ENCODE measurements around the gene EOGT.

Gene EOGT

DNA sequence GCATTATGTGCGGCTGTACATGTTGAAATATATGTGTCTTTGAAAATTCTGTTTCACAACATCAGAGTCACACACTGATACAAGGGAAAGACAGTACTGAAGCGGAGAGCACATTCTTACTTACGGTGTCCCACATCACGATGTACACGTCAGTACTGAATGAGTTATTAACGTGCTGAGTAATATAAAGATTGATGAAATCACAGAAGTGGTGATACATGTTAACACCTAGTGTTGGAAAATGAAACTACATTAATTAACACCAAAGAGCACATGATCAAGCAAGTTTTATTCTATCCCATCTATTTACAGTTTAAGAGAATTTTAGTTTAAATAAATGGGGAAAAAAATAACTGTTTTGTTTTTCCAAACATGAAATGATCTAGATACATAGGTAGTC, 15.6 kb downstream of the EOGT start:
- Mint-ChIP-seq H3K9me3 (no peaks in the 10 kb centered on the region), H3K27me3 (no peaks in the 10 kb centered on the region), H3K4me1 (ENCODE audit: low read depth) (peaks cover 17% of the 10 kb centered on the region), H3K36me3 (ENCODE audit: low read depth) (peaks cover 87% of the 10 kb centered on the region), H3K27ac (peak overlapping the region; percentile 83), H3K4me3 (no peak overlapping the region)
- DNase-seq = no peak

DNA sequence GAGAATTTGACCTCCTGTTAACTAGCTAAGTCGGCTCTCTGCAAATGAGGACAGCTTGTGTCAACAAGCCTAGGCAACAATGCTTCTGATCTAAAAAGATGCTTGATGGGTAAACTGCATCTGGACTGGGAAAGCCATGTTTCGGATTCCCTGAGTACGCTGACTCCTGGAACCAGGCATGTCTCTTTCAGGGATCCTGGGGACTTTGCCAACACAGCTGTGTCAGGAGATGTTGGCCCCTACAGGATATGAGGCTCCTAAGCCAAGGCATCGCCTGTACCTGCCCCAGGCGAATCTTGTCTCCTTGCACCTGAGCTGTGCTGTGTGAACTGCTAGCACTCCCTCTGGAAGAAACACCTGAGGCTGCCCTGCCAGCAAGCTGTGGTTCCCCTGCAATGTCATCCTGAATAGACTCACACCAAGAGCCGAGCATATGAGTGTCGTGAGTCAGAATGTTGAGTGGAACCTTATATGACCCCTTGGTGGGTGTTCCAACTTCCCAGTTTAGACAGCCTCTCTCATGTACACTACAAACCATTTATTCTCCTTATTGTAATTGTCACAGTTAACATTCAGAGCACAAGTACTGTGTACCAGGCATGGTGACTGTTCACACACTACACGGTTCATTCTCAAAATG, 17.0 kb downstream of the EOGT start:
- Mint-ChIP-seq H3K4me3 (no peak overlapping the region), H3K27me3 (no peaks in the 10 kb centered on the region), H3K9me3 (no peaks in the 10 kb centered on the region), H3K4me1 (ENCODE audit: low read depth) (peaks cover 17% of the 10 kb centered on the region), H3K27ac (no peak overlapping the region), H3K36me3 (ENCODE audit: low read depth) (peaks cover 90% of the 10 kb centered on the region)
- no peak for DNase-seq

DNA sequence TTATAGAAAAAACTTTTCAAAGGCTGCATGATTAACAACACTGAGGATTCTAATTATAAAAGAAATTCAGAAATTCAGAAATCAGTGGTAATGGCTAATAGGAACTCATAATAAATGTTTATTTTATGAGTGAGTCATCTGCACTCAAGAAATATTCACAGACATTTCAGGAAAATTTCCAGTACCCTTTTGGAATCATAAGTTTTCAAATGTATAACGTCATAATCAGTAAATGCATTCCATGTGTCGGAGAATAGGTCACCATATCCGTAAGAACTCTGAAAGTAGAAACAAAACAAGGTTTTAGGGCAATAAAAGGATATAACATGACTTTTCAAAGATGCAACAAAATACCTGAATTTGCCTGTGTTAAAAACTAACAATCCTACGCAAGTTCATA, 24.7 kb downstream of the EOGT start:
- no peak for DNase-seq
- Mint-ChIP-seq H3K36me3 (ENCODE audit: low read depth) (peaks cover 87% of the 10 kb centered on the region), H3K27me3 (no peaks in the 10 kb centered on the region)

DNA sequence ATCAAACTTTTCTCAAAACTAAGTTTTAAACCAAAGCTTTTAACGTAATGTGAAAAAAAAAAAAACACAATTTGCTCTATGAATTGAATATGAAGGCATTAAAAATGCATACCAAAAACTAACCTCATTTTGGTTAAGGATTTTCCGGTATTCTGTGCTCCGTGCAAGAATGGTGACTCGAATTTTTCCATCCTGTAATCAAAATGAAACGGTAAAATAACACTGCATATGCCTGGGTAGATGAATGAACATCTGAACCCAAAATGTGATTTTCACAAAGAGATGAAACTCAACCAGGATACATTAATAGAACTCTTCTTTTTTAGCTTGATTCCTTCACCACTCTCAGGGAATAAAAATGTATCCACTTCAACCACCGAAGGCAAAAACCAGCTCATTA, 26.2 kb downstream of the EOGT start:
- no peak for DNase-seq
- peaks cover 15% of the 10 kb centered on the region for H3K4me1 Mint-ChIP-seq (ENCODE audit: low read depth)
- H3K9me3 Mint-ChIP-seq = no peaks in the 10 kb centered on the region
- peaks cover 84% of the 10 kb centered on the region for H3K36me3 Mint-ChIP-seq (ENCODE audit: low read depth)
- peak overlapping the region; percentile 82 for H3K27ac Mint-ChIP-seq
- H3K27me3 Mint-ChIP-seq = no peaks in the 10 kb centered on the region
- no peak overlapping the region for H3K4me3 Mint-ChIP-seq

More for the DNA sequence above, 24.7 kb downstream of the EOGT start:
- no peak overlapping the region for H3K4me3 Mint-ChIP-seq
- H3K4me1 Mint-ChIP-seq (ENCODE audit: low read depth) = peaks cover 15% of the 10 kb centered on the region
- H3K27ac Mint-ChIP-seq = no peak overlapping the region
- H3K9me3 Mint-ChIP-seq = no peaks in the 10 kb centered on the region

DNA sequence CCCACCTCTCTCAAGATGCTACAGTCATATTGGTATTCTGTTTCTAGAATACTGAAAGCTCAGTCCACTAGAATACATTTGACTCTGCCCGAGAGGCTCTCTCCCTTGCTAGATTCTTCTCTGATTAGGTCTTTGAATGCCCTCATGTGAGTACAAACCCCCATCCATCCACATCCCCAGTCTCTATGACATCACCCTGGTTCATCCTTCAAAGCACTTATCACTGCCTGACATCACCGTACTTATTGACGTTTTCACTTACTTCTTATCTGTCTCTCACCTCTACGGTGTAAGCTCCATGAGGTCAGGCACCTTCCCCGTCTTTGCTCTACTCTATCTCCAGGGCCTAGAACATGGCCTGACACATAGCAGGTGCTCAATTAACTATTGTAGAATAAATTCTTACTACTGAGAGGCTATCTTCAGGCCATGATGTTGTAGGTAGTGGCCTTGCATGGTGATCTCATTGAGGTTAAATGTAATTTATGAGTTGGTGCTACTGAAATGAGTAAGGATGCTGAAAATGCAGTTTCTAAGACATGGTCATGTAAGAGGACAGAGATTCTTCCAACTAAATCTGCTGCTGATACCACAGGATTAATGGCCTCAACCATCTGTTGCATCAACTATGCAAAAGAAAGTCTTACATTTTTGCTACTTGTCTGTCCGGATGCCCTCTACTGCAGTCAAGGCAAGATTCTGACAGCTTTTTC, 26.8 kb downstream of the EOGT start:
- Mint-ChIP-seq H3K27ac (peak overlapping the region; percentile 82), H3K4me1 (ENCODE audit: low read depth) (peaks cover 15% of the 10 kb centered on the region), H3K36me3 (ENCODE audit: low read depth) (peaks cover 84% of the 10 kb centered on the region), H3K27me3 (no peaks in the 10 kb centered on the region), H3K9me3 (no peaks in the 10 kb centered on the region), H3K4me3 (no peak overlapping the region)
- no peak for DNase-seq

DNA sequence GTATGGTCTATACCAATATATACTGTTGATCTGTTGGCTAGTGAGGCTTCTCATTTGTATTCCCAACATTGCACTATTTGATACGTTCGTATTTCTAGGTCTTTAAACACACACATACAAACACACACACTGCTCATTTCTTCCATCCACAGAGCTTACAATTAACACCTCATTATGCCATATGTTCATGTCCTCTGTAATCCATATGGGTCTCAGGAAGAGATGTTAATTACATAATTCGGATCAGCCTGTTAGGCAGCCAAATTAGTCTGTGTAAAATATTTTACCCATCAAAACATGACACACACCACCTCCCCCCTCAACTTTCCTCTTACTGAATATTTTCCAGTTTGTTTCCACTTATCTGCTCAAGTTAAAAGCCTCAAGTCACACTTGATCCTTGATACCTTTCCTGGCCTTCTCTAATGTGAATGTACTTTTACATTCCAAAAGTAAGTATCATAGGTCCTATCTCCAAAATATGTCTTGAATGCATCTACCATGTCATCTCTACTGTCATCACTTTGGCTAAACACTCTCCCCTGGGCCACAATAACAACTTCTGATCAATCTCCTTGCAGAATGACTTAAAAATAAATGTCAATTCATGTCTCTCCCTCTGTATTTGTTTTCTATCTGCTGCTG, 28.2 kb downstream of the EOGT start:
- H3K27ac Mint-ChIP-seq = no peak overlapping the region
- no peak overlapping the region for H3K4me3 Mint-ChIP-seq
- peaks cover 15% of the 10 kb centered on the region for H3K4me1 Mint-ChIP-seq (ENCODE audit: low read depth)
- no peak for DNase-seq
- H3K36me3 Mint-ChIP-seq (ENCODE audit: low read depth) = peaks cover 89% of the 10 kb centered on the region
- no peaks in the 10 kb centered on the region for H3K27me3 Mint-ChIP-seq
- H3K9me3 Mint-ChIP-seq = no peaks in the 10 kb centered on the region

DNA sequence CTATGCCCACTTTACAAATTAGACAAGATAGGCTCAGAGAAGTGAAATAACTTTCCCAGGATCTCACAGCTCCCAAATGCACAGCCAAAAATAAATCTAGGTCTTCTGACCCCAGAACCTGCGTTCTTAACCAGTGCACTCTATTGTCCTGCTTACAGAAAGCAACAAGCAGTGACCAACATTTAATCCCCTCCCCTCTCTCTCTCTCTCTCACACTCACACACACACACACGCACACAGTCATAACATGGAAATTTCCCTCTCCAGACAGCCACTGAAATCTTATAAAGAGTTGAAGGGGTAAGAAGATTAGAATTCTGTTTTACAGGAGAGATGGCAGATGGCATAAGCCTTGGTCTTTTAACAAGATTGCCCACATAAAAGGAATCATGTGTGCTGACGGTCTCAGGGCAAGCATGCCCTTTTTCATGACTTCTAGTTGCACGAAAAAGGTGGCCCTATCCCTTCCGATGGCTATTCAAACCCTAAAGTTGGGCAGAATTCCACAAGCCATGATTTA, 29.4 kb downstream of the EOGT start:
- H3K27me3 Mint-ChIP-seq = no peaks in the 10 kb centered on the region
- H3K4me1 Mint-ChIP-seq (ENCODE audit: low read depth) = peaks cover 15% of the 10 kb centered on the region
- H3K36me3 Mint-ChIP-seq (ENCODE audit: low read depth) = peaks cover 89% of the 10 kb centered on the region
- DNase-seq = no peak
- H3K9me3 Mint-ChIP-seq = no peaks in the 10 kb centered on the region
- no peak overlapping the region for H3K4me3 Mint-ChIP-seq
- no peak overlapping the region for H3K27ac Mint-ChIP-seq

DNA sequence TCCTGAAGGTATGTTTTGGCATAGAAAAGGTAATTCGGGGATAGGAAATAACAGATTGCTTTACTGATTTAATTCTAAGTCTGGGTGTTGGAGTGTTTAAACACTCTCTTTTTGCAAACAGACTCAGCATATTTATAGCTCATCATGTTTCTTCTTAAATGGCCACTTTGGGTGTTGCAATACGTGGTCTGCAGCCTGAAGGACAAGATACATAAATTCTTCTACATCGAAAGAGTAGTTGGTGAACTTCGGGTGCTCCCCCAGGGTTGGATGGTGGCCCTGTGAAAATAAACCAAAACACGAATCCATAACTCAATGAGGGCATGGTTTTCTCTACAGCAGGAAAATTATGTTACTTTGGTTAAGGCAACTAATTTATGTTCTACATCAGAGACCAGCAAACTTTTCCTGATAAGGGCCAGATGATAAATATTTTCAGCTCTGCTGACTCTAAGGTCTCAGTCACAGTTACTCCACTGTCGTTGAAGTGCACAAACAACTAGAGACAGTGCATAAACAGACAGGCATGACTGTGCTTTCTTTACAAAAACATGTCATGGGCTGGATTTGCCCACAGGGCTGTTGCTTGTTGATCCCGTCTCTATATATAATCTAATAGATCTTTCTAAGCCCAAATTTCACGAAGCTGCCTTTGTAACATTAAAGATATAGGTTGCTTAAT, 35.9 kb downstream of the EOGT start:
- Mint-ChIP-seq H3K27me3 (no peaks in the 10 kb centered on the region), H3K9me3 (no peaks in the 10 kb centered on the region), H3K4me1 (ENCODE audit: low read depth) (no peaks in the 10 kb centered on the region), H3K36me3 (ENCODE audit: low read depth) (peaks cover 57% of the 10 kb centered on the region), H3K27ac (no peak overlapping the region), H3K4me3 (no peak overlapping the region)
- DNase-seq = no peak

DNA sequence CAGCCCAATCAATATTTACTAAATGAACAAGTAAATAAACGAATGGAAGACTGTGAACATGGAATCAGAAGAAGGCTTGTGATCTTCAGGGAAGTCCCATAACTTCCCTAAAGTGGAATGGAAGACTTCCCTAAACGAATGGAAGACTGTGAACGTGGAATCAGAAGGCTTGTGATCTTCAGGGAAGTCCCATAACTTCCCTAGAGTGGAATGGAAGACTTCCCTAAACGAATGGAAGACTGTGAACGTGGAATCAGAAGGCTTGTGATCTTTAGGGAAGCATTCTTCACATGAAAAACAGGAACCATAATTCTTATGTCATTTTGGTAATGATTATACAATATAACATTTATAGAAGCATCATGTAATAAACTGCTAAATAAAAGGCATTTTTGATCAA, 38.8 kb downstream of the EOGT start:
- DNase-seq = no peak
- no peaks in the 10 kb centered on the region for H3K27me3 Mint-ChIP-seq
- H3K36me3 Mint-ChIP-seq (ENCODE audit: low read depth) = peaks cover 32% of the 10 kb centered on the region
- no peak overlapping the region for H3K27ac Mint-ChIP-seq
- no peak overlapping the region for H3K4me3 Mint-ChIP-seq
- H3K4me1 Mint-ChIP-seq (ENCODE audit: low read depth) = no peaks in the 10 kb centered on the region
- no peaks in the 10 kb centered on the region for H3K9me3 Mint-ChIP-seq

DNA sequence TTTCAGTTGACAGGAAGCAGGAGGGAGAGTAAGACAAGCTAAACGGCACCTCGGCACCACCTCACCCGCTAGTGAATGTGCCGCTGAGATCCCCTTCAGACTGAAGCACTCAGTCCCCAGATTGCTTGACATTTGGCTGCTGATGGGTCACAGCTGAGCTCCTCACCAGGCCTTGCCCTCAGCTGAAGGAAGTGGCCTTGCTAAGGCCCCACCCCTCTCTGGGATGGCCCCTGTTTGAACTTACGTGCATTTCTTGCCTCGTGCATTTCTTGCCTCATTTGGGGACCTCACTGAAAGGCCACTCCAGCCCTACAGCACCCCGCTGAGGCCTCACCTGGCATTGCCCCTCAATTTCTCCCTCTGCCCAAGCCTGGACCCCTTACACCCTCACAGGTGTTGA, 39.8 kb downstream of the EOGT start:
- no peak overlapping the region for H3K27ac Mint-ChIP-seq
- H3K4me1 Mint-ChIP-seq (ENCODE audit: low read depth) = no peaks in the 10 kb centered on the region
- peaks cover 23% of the 10 kb centered on the region for H3K36me3 Mint-ChIP-seq (ENCODE audit: low read depth)
- H3K4me3 Mint-ChIP-seq = no peak overlapping the region
- H3K9me3 Mint-ChIP-seq = no peaks in the 10 kb centered on the region
- no peak for DNase-seq
- H3K27me3 Mint-ChIP-seq = no peaks in the 10 kb centered on the region

DNA sequence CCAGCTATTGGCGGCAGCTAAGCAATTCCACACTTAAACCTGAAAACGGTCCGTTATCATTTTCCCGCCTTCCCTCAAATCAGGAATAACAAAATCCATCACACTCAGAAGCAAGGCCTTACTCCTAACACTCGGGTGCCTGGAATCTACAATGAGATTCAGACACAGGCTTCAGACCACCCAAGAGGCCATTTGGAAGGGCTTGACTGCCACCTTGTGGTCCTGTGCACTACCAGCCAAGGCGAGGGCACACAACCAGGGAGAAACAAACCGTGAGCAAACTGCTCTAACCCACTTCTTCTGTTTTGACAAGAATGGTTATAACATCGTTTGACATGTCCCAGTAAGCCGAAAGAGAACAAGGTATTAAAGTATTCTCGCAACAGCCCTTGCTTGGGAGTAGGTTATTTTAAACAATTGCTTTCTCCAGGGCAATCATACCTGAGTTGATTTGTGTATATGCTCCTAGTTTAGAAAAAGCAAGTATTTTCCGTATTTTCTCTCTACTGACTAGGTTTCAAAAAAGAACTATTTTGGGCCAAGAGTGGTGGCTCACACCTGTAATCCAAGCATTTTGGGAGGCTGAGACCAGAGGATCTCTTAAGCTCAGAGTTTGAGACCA, 41.0 kb downstream of the EOGT start:
- Mint-ChIP-seq H3K27me3 (no peaks in the 10 kb centered on the region), H3K4me1 (ENCODE audit: low read depth) (no peaks in the 10 kb centered on the region), H3K36me3 (ENCODE audit: low read depth) (peaks cover 12% of the 10 kb centered on the region), H3K9me3 (no peaks in the 10 kb centered on the region), H3K27ac (no peak overlapping the region), H3K4me3 (no peak overlapping the region)
- DNase-seq = peak; percentile 48

DNA sequence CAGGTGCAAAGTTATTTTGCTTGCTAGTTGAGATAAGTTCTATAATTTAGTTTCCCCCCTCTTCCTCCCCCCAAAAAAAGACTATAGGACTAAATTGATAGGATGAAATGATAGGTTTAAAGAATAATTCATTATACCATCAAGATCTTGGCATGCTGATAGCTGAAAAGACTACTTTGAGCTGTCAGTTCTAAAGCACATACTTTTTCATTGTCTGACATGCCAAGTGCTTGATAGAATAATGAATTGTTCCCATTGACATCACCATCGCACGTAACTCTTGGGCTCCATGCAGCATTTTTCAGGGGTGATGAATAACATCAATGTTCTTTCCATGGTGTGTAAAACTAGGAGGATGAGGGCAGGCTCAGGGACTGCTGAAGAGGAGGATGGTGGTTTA, 48.8 kb downstream of the EOGT start:
- H3K27ac Mint-ChIP-seq = no peak overlapping the region
- no peaks in the 10 kb centered on the region for H3K9me3 Mint-ChIP-seq
- DNase-seq = no peak
- H3K4me1 Mint-ChIP-seq (ENCODE audit: low read depth) = no peaks in the 10 kb centered on the region
- H3K36me3 Mint-ChIP-seq (ENCODE audit: low read depth) = no peaks in the 10 kb centered on the region
- peaks cover 26% of the 10 kb centered on the region for H3K27me3 Mint-ChIP-seq
- no peak overlapping the region for H3K4me3 Mint-ChIP-seq

DNA sequence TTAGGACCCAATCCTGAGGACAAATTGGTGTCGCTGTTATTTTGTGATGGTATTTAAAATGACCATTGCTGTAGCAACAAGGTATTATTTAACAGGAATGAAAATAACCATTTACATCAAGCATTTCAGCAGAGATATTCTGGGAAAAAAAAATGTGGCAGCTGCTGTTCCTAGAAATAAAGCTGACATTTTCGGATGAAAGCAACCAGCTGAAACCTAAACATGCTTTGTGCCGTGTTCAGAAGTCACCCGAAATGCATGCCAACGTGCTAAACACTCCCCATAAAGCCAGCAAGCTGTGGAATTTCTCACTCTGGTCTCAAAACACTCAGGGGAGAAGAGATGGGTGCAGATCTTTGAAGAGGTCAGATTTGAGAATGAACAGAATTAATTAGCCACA, 49.6 kb downstream of the EOGT start:
- Mint-ChIP-seq H3K27me3 (peaks cover 34% of the 10 kb centered on the region), H3K36me3 (ENCODE audit: low read depth) (no peaks in the 10 kb centered on the region), H3K27ac (no peak overlapping the region), H3K9me3 (no peaks in the 10 kb centered on the region), H3K4me1 (ENCODE audit: low read depth) (no peaks in the 10 kb centered on the region), H3K4me3 (no peak overlapping the region)
- no peak for DNase-seq

DNA sequence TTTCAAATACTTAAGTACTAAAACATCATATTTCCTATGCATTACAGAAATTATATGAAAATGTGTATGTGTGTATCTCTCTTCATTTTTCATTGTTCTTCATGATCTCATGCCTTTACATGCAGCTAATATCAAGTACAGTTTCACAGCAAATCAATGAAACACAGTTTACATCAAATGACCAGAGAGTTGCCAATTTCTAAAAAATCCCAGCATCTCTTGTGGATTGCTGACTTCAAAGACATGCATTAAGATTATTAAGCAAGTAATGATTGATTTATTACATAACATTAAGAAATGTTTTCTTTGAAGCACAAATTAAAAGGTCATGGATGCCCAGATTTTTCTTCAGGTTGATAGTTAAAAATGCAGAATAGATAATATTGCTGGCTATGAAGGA, 50.1 kb downstream of the EOGT start:
- no peak for DNase-seq
- H3K4me1 Mint-ChIP-seq (ENCODE audit: low read depth) = no peaks in the 10 kb centered on the region
- peaks cover 37% of the 10 kb centered on the region for H3K27me3 Mint-ChIP-seq
- H3K36me3 Mint-ChIP-seq (ENCODE audit: low read depth) = no peaks in the 10 kb centered on the region
- no peaks in the 10 kb centered on the region for H3K9me3 Mint-ChIP-seq
- H3K27ac Mint-ChIP-seq = no peak overlapping the region
- no peak overlapping the region for H3K4me3 Mint-ChIP-seq
